ENCODE data around the gene OR1S1. TPM values are rescaled to one million over a fixed set of nuclear protein-coding genes. Genes with fewer than 3 reads are reported as not detected.

Gene OR1S1
- total RNA-seq, 1 experiment from 2014 or later: not detected

DNA sequence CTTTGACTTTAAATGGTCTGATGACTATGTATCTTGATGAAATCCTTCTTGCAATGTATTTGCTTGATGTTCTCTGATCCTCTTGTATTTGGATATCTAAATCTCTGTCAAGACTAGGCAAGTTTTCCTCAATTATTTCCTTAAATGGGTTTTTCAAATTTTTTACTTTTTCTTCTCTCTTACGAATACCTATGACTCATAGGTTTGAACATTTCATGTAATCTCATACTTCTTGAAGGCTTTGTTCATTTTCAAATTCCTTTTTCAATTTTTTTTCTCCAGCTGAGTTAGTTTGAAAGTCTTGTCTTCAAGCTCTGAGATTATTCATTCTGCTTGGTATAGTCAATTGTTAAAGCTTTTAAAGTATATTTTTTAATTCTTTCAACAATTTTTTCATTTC is 42.4 kb downstream of the OR1S1 start:
- Histone ChIP-seq H2BK15ac (ENCODE audit: low read depth, low read length) (no peak overlapping the region), H3T11ph (ENCODE audit: low read length) (no peak overlapping the region), H3K18ac (ENCODE audit: insufficient read length, low read depth, low read length) (no peak overlapping the region), H2BK20ac (ENCODE audit: low read depth, low read length, poor library complexity, severe bottlenecking) (no peak overlapping the region), H4K8ac (replicated peaks; ENCODE audit: insufficient read length, low read depth, low read length) (no peak overlapping the region), H4K5ac (ENCODE audit: insufficient read length, low read depth, low read length) (no peak overlapping the region), H2AFZ (ENCODE audit: low read length) (no peak overlapping the region), H3K23ac (ENCODE audit: insufficient read length, low read depth, low read length) (no peak overlapping the region), H3K27me3 (ENCODE audit: insufficient read depth, low read length) (no peaks in the 10 kb centered on the region), H3K23me2 (ENCODE audit: insufficient read length, low read depth, low read length, poor library complexity, severe bottlenecking) (no peaks in the 10 kb centered on the region), H3K9me3 (ENCODE audit: control insufficient read depth, low read depth, low read length) (no peaks in the 10 kb centered on the region), H3K79me1 (ENCODE audit: insufficient read depth, low read depth, low read length, poor library complexity, severe bottlenecking) (no peaks in the 10 kb centered on the region), H3K14ac (ENCODE audit: insufficient read depth, low read length) (no peak overlapping the region), H3K9ac (ENCODE audit: extremely low read depth, insufficient read length, low read length) (no peak overlapping the region), H4K91ac (ENCODE audit: insufficient read length, low read depth, low read length) (no peak overlapping the region), H4K20me1 (ENCODE audit: control insufficient read depth, insufficient read depth, insufficient read length) (no peaks in the 10 kb centered on the region), H2BK120ac (ENCODE audit: low read depth, low read length, poor library complexity, severe bottlenecking) (no peak overlapping the region), H2BK12ac (ENCODE audit: insufficient read length, low read depth, low read length) (no peak overlapping the region), H2AK5ac (ENCODE audit: insufficient read length, low read length) (no peak overlapping the region), H3K4me2 (ENCODE audit: insufficient read depth, insufficient read length, low read length) (no peak overlapping the region), H3K56ac (ENCODE audit: insufficient read length, low read depth, low read length) (no peak overlapping the region), H2BK5ac (ENCODE audit: insufficient read length, low read length) (no peak overlapping the region), H3K4ac (ENCODE audit: low read depth, low read length) (no peak overlapping the region), H3K79me2 (ENCODE audit: insufficient read depth, low read length) (no peaks in the 10 kb centered on the region), H3K4me1 (ENCODE audit: insufficient read depth, low read length) (no peaks in the 10 kb centered on the region), H3K27ac (ENCODE audit: insufficient read length, low read depth, low read length) (no peak overlapping the region)
- Mint-ChIP-seq H3K36me3 (ENCODE audit: insufficient read depth in 1 of 3, low read depth in 3 of 3) (peaks cover 0 to 8% (median 1%) of the 10 kb centered on the region in 3 experiments; a peak in 4 of 7 replicates), H3K27me3 (ENCODE audit: low read depth) (no peaks in the 10 kb centered on the region; the same call in none of the 2 replicates), H3K4me3 (no peak overlapping the region), H3K4me1 (no peaks in the 10 kb centered on the region), H3K27ac (no peak overlapping the region), H3K9me3 (peaks cover 15 to 47% of the 10 kb centered on the region in 2 experiments; a peak in 4 of 5 replicates)
- no peak for DNase-seq
- no CpG with 5 or more reads among the region's 1 CpG for WGBS (ENCODE audit: extremely low coverage, insufficient read length, low lambda C conversion rate)
- TF ChIP-seq, protein P1, sequence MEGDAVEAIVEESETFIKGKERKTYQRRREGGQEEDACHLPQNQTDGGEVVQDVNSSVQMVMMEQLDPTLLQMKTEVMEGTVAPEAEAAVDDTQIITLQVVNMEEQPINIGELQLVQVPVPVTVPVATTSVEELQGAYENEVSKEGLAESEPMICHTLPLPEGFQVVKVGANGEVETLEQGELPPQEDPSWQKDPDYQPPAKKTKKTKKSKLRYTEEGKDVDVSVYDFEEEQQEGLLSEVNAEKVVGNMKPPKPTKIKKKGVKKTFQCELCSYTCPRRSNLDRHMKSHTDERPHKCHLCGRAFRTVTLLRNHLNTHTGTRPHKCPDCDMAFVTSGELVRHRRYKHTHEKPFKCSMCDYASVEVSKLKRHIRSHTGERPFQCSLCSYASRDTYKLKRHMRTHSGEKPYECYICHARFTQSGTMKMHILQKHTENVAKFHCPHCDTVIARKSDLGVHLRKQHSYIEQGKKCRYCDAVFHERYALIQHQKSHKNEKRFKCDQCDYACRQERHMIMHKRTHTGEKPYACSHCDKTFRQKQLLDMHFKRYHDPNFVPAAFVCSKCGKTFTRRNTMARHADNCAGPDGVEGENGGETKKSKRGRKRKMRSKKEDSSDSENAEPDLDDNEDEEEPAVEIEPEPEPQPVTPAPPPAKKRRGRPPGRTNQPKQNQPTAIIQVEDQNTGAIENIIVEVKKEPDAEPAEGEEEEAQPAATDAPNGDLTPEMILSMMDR (conservative IDR thresholded peaks at IDR 0.05): no peak
